ENCODE measurements around the gene KCNN3.

- TF ChIP-seq CTCF (IDR thresholded peaks at IDR 0.05): no peak
- no peak for TF ChIP-seq EZH2 (IDR thresholded peaks at IDR 0.05)
Measured at GRCh38 chr1:154717528-154717924, 152.6 kb downstream of the KCNN3 start.
